Peyer's patch (tissue), 4 donors: Measurements from ENCODE around the gene PROCR. TPM values are rescaled to one million over a fixed set of nuclear protein-coding genes. Genes with fewer than 3 reads are reported as not detected.

Experiments
- DNase-seq, 3 donors: peaks; one replicate each; pipeline ENCODE4 v3.0.0-alpha.2; 2017 to 2019
- H3K27ac ChIP-seq, 4 donors: fragments of 200-600 bp; sonication (generic); one replicate each; pipeline ENCODE4 v1.5.1; 2016 to 2019
- H3K27me3 ChIP-seq, 2 donors: fragments of 200-600 bp; sonication (generic); one replicate each; pipeline ENCODE4 v1.5.1; 2019
- H3K36me3 ChIP-seq, 3 donors: fragments of 200-600 bp; sonication (generic); one replicate each; pipeline ENCODE4 v1.5.1; 2016 to 2019
- H3K4me1 ChIP-seq, 4 donors: fragments of 200-600 bp; sonication (generic); one replicate each; pipeline ENCODE4 v1.5.1; 2016 to 2019
- H3K4me3 ChIP-seq, 4 donors: fragments of 200-600 bp; sonication (generic); 1 replicate in 3 of 4; 2 replicates in 1 of 4; pipeline ENCODE4 v1.5.1; 2016 to 2019; ENCODE audit warnings: mild to moderate bottlenecking in 1 of 4
- H3K9me3 ChIP-seq, 4 donors: fragments of 200-600 bp; sonication (generic); one replicate each; pipeline ENCODE4 v1.5.1; 2016 to 2019; ENCODE audit warnings: mild to moderate bottlenecking in 1 of 4
- CTCF ChIP-seq, 6 experiments: fragments of 450-650 bp in 4 of 6; fragments of 200-600 bp in 2 of 6; sonication (generic) in 1 of 6; IDR thresholded peaks; one replicate each; pipeline ENCODE4 v1.5.1; 2017 to 2019; ENCODE audit warnings: antibody characterized with exemption in 6 of 6, mild to moderate bottlenecking in 3 of 6, moderate library complexity in 1 of 6
- POLR2A ChIP-seq, 2 donors: fragments of 450-650 bp; IDR thresholded peaks; one replicate each; pipeline ENCODE4 v1.5.1; 2017; ENCODE audit warnings: antibody characterized with exemption in 2 of 2, mild to moderate bottlenecking in 2 of 2, moderate library complexity in 2 of 2
- total RNA-seq, 4 donors: library from RNA; depleted of rRNA; stranded (reverse); fragments of >200 nt; gene quantifications; one replicate each; pipeline ENCODE4 v1.1.0, GENCODE V29; 2016

PROCR gene
- total RNA-seq, 4 donors from 2014 or later = 14.2 to 51.2 (median 25.8) TPM

GRCh38 chr20:35172434-35172806, 548 bp downstream of the PROCR start:
- TF ChIP-seq CTCF (IDR thresholded peaks at IDR 0.05) = no peak
- TF ChIP-seq POLR2A (IDR thresholded peaks at IDR 0.05) = no peak
- peaks cover 0 to 8% (median 2%) of the 10 kb centered on the region in 4 donors for H3K4me1 ChIP-seq

GRCh38 chr20:35173576-35174192, 1.8 kb downstream of the PROCR start:
- H3K4me1 ChIP-seq = peaks cover 0 to 8% (median 2%) of the 10 kb centered on the region in 4 donors
- H3K36me3 ChIP-seq = peaks cover 0 to 15% (median 0%) of the 10 kb centered on the region in 3 donors
- no peaks in the 10 kb centered on the region for H3K27me3 ChIP-seq
- TF ChIP-seq POLR2A (IDR thresholded peaks at IDR 0.05) = no peak
- TF ChIP-seq CTCF (IDR thresholded peaks at IDR 0.05) = no peak
- H3K9me3 ChIP-seq = no peaks in the 10 kb centered on the region
- H3K27ac ChIP-seq = peak overlapping the region in 1 of 4 donors; percentile 27
- DNase-seq = no peak
- peak overlapping the region in 2 of 4 donors; percentile 5 to 41 for H3K4me3 ChIP-seq

More at GRCh38 chr20:35172434-35172806, 548 bp downstream of the PROCR start:
- H3K27me3 ChIP-seq = no peaks in the 10 kb centered on the region
- H3K4me3 ChIP-seq = peak overlapping the region; percentile 12 to 49 (median 34)
- peaks cover 0 to 9% (median 0%) of the 10 kb centered on the region in 3 donors for H3K36me3 ChIP-seq
- H3K27ac ChIP-seq = peak overlapping the region; percentile 38 to 74 (median 54)
- no peaks in the 10 kb centered on the region for H3K9me3 ChIP-seq
- no peak for DNase-seq

- peak overlapping the region in 2 of 4 donors; percentile 5 to 41 for H3K4me3 ChIP-seq
- peak in 2 of 3 donors; percentile 83 to 85 for DNase-seq
- peak; percentile 32 to 70 for TF ChIP-seq POLR2A (IDR thresholded peaks at IDR 0.05)
- TF ChIP-seq CTCF (IDR thresholded peaks at IDR 0.05) = no peak
- no peaks in the 10 kb centered on the region for H3K27me3 ChIP-seq
- H3K9me3 ChIP-seq = no peaks in the 10 kb centered on the region
- H3K27ac ChIP-seq = peak overlapping the region in 1 of 4 donors; percentile 57
- peaks cover 0 to 8% (median 2%) of the 10 kb centered on the region in 4 donors for H3K4me1 ChIP-seq
- peaks cover 0 to 15% (median 0%) of the 10 kb centered on the region in 3 donors for H3K36me3 ChIP-seq
These were observed 2.8 kb downstream of the PROCR start for GRCh38 chr20:35174458-35175216.

GRCh38 chr20:35176132-35176531, 4.3 kb downstream of the PROCR start:
- Histone ChIP-seq H3K9me3 (no peaks in the 10 kb centered on the region), H3K27me3 (no peaks in the 10 kb centered on the region), H3K4me1 (peaks cover 0 to 8% (median 2%) of the 10 kb centered on the region in 4 donors), H3K4me3 (no peak overlapping the region), H3K36me3 (peaks cover 0 to 15% (median 0%) of the 10 kb centered on the region in 3 donors), H3K27ac (no peak overlapping the region)
- TF ChIP-seq POLR2A (IDR thresholded peaks at IDR 0.05) = no peak
- no peak for TF ChIP-seq CTCF (IDR thresholded peaks at IDR 0.05)
- no peak for DNase-seq

- Histone ChIP-seq H3K4me3 (no peak overlapping the region), H3K36me3 (peaks cover 0 to 15% (median 0%) of the 10 kb centered on the region in 3 donors), H3K4me1 (no peaks in the 10 kb centered on the region), H3K9me3 (no peaks in the 10 kb centered on the region), H3K27ac (no peak overlapping the region), H3K27me3 (no peaks in the 10 kb centered on the region)
- no peak for DNase-seq
- TF ChIP-seq CTCF (IDR thresholded peaks at IDR 0.05) (no peak), POLR2A (IDR thresholded peaks at IDR 0.05) (no peak)
These were observed 7.7 kb downstream of the PROCR start for GRCh38 chr20:35179292-35180212.
